A673 (cell line): Measurements from ENCODE around the gene SLC2A13.

Experiments used
- CTCF ChIP-seq: fragments of 300-800, 200-600 bp; sonication (generic); conservative IDR thresholded peaks from 2 replicates; pipeline ENCODE4 v1.5.1; 2017; ENCODE audit warnings: low read depth, mild to moderate bottlenecking, antibody characterized with exemption, low read length, moderate library complexity, mixed read lengths
- EZH2 ChIP-seq: fragments of 200-600 bp; sonication (generic); IDR thresholded peaks from 2 replicates; pipeline ENCODE4 v1.6.1; 2017; ENCODE audit warnings: borderline replicate concordance, low read depth, mild to moderate bottlenecking, mixed read lengths, antibody characterized with exemption, low read length; ENCODE audit not compliant: poor library complexity, severe bottlenecking

GRCh38 chr12:39897315-39897714 lies 208.6 kb downstream of the SLC2A13 start:
- no peak for TF ChIP-seq CTCF
- TF ChIP-seq EZH2 = no peak
